ENCODE data around the gene ART4. TPM values are rescaled to one million over a fixed set of nuclear protein-coding genes. Genes with fewer than 3 reads are reported as not detected.

Gene ART4
- polyA plus RNA-seq (2012; ENCODE audit: insufficient read depth, insufficient read length): not detected

GRCh38 chr12:14843425-14843887, at the start of gene ART4:
Gene ART4 (minus strand): TSS chr12:14843526. CDS start chr12:14843113, 413 bp downstream.
- H3K4me3 ChIP-seq (ENCODE audit: low read length): no peak within 1 kb of the TSS
- no peak for DNase-seq (ENCODE audit: low read depth, low spot score)

- no peak overlapping the region for H3K4me3 ChIP-seq (ENCODE audit: low read length)
- no peak for DNase-seq (ENCODE audit: low read depth, low spot score)
Observed at GRCh38 chr12:14892726-14893505, 49.6 kb upstream of the ART4 start.

GRCh38 chr12:14890701-14891100, 47.4 kb upstream of the ART4 start:
- DNase-seq (ENCODE audit: low read depth, low spot score): no peak
- H3K4me3 ChIP-seq (ENCODE audit: low read length): no peak overlapping the region

- DNase-seq (ENCODE audit: low read depth, low spot score): no peak
Observed at GRCh38 chr12:14886271-14886670, 42.9 kb upstream of the ART4 start.

DNA sequence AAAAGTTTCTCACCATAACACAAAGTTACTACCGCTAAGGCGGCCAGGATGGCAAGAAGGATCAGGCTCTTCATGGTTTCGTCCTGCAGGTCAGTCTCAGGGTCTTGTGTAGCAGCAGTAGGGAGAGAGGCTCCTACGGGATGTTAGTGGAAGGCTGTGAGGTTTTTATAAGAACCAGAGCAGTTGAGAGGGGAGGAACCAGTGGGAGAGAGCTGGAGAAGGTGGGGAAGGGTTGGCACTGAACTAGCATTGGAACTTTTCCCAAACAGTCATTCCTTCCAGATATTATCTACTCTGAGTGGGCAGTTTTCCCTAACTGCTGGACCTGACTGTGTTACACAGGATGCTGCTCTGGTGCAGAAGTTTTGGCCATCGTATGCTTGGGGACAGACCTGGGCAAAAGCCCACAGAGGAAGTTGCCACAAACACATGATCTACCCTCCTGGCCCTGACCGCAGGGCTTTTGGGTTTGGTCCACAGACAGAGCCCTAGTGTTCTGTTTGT, 42.4 kb upstream of the ART4 start, which contains the start of gene MGP:
TSS of gene MGP (minus strand) at position 137 of the 504 bp plus-strand sequence. CDS start at position 74, 63 bp downstream.
- DNase-seq (ENCODE audit: low read depth, low spot score): no peak
- no peak within 1 kb of the TSS for H3K4me3 ChIP-seq (ENCODE audit: low read length)

More at GRCh38 chr12:14886271-14886670, 42.9 kb upstream of the ART4 start:
- no peak overlapping the region for H3K4me3 ChIP-seq (ENCODE audit: low read length)

- DNase-seq (ENCODE audit: low read depth, low spot score): peak; percentile 82
Observed at GRCh38 chr12:14884458-14884878, 41.1 kb upstream of the ART4 start.

GRCh38 chr12:14883686-14884085, 40.4 kb upstream of the ART4 start:
- no peak overlapping the region for H3K4me3 ChIP-seq (ENCODE audit: low read length)
- no peak for DNase-seq (ENCODE audit: low read depth, low spot score)

More at GRCh38 chr12:14884458-14884878, 41.1 kb upstream of the ART4 start:
- H3K4me3 ChIP-seq (ENCODE audit: low read length): no peak overlapping the region

DNA sequence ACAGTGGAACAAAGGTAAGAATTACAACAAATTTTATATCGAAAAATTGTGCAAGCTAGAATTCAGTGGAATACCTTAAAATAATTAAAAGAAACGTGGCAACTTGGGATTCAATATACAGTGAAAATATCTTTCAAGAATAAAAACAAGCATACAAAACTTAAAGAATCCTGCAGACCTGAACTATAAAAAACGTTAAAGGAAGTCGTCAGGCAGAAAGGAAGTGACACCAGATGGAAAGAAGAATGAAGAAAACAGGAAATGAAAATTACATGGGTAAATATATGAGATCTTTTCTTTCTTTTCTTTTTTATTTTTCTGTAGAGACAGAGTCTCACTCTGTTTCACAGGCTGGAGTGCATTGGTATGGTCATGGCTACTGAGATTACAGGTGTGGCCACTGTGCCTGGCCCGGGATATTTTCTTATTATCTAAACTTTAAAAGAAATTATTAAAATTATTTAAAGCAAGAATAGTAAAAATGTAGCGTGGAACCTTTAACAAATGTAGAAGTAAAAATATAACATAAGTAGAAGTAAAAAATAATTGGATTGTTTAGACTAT, 37.6 kb upstream of the ART4 start:
- no peak for DNase-seq (ENCODE audit: low read depth, low spot score)
- no peak overlapping the region for H3K4me3 ChIP-seq (ENCODE audit: low read length)

DNA sequence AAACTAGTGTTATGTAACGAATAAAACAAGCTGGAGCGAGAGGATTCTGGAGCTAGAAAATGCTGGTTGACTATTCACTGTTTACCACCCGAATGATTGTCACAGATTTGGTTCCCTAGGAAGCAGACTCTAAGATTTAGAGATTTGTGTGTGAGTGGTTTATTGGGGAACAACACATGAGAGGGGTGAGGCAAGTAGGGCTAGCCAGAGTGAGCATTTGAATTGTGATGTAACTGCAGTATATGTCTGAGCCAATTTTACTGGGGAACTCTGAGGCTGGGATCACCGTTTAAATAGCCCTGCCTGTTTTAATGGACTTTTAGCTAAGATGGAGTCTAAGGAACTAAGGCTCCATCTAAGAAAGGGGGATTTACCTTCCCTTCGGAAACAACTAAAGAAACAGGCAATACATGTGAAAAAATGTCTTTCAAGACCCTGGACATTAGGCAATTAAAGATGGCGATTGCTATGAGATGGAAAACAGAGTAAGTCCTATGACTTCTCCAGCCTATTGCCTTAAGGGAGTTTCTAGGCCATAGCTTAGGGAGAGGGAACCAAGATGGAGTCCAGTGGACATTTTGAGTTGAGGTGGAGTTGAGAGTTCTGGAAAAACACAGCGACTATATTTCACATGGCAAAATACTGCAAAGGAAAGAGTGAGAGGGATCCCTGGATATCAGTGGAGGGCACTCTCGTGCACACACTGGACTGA, 36.1 kb upstream of the ART4 start:
- H3K4me3 ChIP-seq (ENCODE audit: low read length): no peak overlapping the region
- no peak for DNase-seq (ENCODE audit: low read depth, low spot score)

GRCh38 chr12:14878488-14878887, 35.2 kb upstream of the ART4 start:
- DNase-seq (ENCODE audit: low read depth, low spot score): no peak
- H3K4me3 ChIP-seq (ENCODE audit: low read length): no peak overlapping the region

DNA sequence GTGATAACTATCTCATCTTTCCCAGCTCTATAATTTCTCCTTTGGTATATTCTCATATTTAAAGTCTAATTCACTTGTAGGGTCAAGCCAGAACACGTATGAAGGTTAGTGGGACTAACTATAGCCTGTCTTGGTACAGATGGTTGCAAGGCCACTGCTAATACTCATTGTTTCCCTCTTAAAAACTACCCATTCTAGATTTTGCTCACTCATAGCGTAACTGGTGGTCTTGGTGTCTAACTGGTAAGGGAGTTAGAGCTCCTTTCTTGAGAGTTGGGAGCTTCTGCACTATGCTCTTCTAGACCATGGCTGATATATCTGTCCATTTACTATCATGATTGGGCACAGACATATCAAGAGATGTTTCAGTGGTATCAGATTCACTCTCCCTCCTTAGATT, 33.5 kb upstream of the ART4 start:
- H3K4me3 ChIP-seq (ENCODE audit: low read length): no peak overlapping the region
- no peak for DNase-seq (ENCODE audit: low read depth, low spot score)

- H3K4me3 ChIP-seq (ENCODE audit: low read length): no peak overlapping the region
- DNase-seq (ENCODE audit: low read depth, low spot score): no peak
Observed at GRCh38 chr12:14874882-14875281, 31.6 kb upstream of the ART4 start.

DNA sequence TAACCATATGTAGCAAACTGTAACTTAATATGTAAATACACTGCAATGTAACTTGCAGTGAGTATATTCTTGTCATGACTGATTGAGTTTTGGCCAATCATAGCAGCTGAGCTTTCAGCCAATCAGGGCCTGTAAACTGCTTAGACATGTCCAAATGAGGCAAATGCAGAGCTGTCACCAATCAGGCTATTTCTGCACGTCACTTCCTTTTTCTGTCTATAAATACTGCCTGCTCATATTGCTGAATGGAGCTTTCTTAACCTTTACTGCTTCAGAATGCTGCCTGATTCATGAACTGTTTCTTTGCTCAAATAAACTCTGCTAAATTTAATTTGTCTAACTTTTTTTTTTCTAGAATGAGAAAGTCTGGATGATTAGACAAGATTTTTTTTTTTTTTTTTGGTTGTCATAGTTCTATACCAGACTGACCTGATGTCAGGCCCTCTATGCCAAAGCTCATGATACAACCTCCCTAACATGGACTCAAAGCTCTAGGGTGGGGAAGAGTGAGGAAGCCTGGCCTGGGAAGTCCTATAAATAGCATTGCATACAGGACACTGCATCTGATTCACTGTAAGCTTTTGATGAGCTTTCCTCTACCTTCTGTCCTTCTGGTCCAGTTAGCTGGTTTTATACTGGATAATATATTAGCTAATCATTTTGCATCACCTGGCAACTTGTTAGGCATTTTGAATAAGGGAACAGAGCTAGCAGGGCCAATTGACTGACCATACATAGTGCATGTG, 30.3 kb upstream of the ART4 start:
- DNase-seq (ENCODE audit: low read depth, low spot score): no peak
- no peak overlapping the region for H3K4me3 ChIP-seq (ENCODE audit: low read length)

DNA sequence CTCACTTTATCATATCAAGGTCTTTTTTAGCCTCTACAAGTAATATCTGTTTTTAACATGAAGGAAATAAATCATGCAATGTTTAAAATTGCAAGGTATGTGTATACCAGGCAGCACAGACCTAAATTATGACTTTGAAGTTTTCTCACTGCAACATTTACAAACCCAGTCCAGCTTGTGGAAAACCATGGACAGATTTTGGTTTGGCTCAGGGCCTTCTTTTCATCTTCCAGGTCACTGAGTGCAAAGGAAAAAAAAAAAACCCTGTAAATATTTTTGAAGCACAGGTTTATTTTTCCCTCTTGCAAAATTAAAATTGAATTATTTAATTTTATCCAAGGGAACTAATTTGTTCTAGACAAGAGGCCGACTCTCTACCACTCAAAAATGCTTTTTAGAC, 28.6 kb upstream of the ART4 start:
- no peak overlapping the region for H3K4me3 ChIP-seq (ENCODE audit: low read length)
- no peak for DNase-seq (ENCODE audit: low read depth, low spot score)

DNA sequence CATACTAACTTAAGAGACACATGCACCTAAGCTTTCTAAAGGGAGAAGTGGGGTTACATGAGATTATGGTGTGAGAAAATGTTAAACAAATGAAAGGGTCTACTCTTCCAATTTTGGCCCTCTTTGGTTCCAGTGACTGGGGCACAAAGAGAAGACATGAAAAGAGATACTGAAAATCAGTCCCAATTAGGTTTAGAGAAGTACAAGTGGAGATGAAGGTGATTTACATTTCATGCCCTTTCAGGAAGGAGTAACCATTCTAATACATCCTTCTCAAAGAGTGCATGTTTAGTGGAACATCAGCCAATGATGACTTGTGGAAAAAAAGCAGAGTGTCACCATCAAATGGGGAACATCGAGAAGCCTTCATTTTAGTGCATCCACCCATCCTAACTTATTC, 27.9 kb upstream of the ART4 start:
- no peak for DNase-seq (ENCODE audit: low read depth, low spot score)
- H3K4me3 ChIP-seq (ENCODE audit: low read length): no peak overlapping the region

- H3K4me3 ChIP-seq (ENCODE audit: low read length): no peak overlapping the region
- DNase-seq (ENCODE audit: low read depth, low spot score): no peak
Observed at GRCh38 chr12:14868916-14869506, 25.7 kb upstream of the ART4 start.

DNA sequence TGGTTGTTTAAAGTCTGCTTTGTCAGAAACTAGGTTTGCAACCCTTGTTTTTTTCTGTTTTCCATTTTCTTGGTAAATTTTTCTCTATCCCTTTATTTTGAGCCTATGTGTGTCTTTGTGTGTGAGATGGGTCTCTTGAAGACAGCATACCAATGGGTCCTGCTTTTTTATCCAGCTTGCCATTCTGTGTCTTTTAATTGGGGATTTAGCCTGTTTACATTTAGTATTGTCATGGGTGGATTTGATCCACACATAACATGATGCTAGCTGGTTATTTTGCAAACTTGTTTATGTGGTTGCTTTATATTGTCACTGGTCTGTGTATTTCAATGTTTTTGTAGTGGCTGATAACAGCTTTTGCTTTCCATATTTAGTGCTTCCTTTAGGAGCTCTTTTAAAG, 17.2 kb upstream of the ART4 start:
- no peak for DNase-seq (ENCODE audit: low read depth, low spot score)
- H3K4me3 ChIP-seq (ENCODE audit: low read length): no peak overlapping the region

DNA sequence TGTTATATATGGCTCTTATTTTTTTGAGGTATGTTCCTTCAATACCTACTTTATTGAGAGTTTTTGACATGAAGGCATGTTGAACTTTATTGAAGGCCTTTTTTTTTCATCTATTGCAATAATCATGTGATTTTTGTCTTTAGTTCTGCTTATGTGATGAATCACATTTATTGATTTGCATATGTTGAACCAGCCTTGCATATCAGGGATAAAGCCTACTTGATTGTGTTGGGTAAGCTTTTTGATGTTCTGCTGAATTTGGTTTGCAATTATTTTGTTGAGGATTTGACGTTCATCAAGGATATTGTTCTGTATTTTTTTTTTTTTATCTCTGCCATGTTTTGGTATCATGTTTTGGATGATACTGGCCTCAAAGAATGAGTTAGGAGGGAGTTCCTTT, 15.2 kb upstream of the ART4 start:
- no peak for DNase-seq (ENCODE audit: low read depth, low spot score)
- no peak overlapping the region for H3K4me3 ChIP-seq (ENCODE audit: low read length)

All from Jurkat, Clone E6-1 (cell line).